CD4-positive, alpha-beta T cell (primary cell): ENCODE data around the gene CCDC121. TPM values are rescaled to one million over a fixed set of nuclear protein-coding genes. Genes with fewer than 3 reads are reported as not detected.
A peak's percentile ranks its signal among the peaks of the same experiment; 100 is the strongest.

ENCODE experiments used
- ATAC-seq: fragments of 200-7000 bp; cut with Tn5 transposase; one replicate; pipeline ENCODE4 v1.10.0; 2022; ENCODE audit warnings: mild to moderate bottlenecking; ENCODE audit not compliant: poor library complexity
- CTCF ChIA-PET: fragments of 350-600 bp; sonication (Branson Sonifier 250); formaldehyde crosslinking; loops from one replicate; lab custom pipeline; 2021; ENCODE audit warnings: antibody characterized with exemption, inconsistent platforms; lab: Charles Lee
- POLR2A ChIA-PET: fragments of 350-600 bp; sonication (Branson Sonifier 250); formaldehyde crosslinking; loops from one replicate; lab custom pipeline; 2021; ENCODE audit warnings: antibody characterized with exemption, inconsistent platforms; lab: Charles Lee
- DNase-seq, 14 experiments: peaks; one replicate each; pipeline ENCODE4 v3.0.0-alpha.2; 2013 to 2020; ENCODE audit warnings: mixed read lengths in 2 of 14
- H3K27ac ChIP-seq, 2 donors: one replicate each; pipeline versions ENCODE4 v1.5.1 to v1.7.0; 2013; ENCODE audit warnings: low read length in 2 of 2, low read depth in 1 of 2, mild to moderate bottlenecking in 1 of 2
- H3K27me3 ChIP-seq, 2 experiments: 1 replicate in 1 of 2; 2 replicates in 1 of 2; pipeline versions ENCODE4 v1.6.1 to v1.7.0; 2013; ENCODE audit warnings: low read length in 2 of 2, control low read depth in 1 of 2, mild to moderate bottlenecking in 1 of 2, moderate library complexity in 1 of 2; ENCODE audit not compliant: insufficient read depth in 2 of 2, control insufficient read depth in 1 of 2
- H3K36me3 ChIP-seq: one replicate; pipeline ENCODE4 v1.6.1; 2013; ENCODE audit warnings: low read length, control low read depth; ENCODE audit not compliant: insufficient read depth
- H3K4me1 ChIP-seq: one replicate; pipeline ENCODE4 v1.6.1; 2013; ENCODE audit warnings: low read length, control low read depth; ENCODE audit not compliant: insufficient read depth
- H3K4me3 ChIP-seq: one replicate; pipeline ENCODE4 v1.5.1; 2013; ENCODE audit warnings: mild to moderate bottlenecking, low read length, moderate library complexity
- H3K9me3 ChIP-seq, 2 experiments: 1 replicate in 1 of 2; 2 replicates in 1 of 2; pipeline versions ENCODE4 v1.6.1 to v1.7.0; 2013; ENCODE audit warnings: low read length in 2 of 2, mild to moderate bottlenecking in 2 of 2, control low read depth in 1 of 2, moderate library complexity in 1 of 2; ENCODE audit not compliant: control insufficient read depth in 1 of 2, insufficient read depth in 1 of 2
- H3K27ac Mint-ChIP-seq: one replicate; pipeline ENCODE4 v1.8.0; 2020; ENCODE audit warnings: mixed read lengths
- H3K27me3 Mint-ChIP-seq: one replicate; pipeline ENCODE4 v1.8.0; 2021; ENCODE audit warnings: mixed read lengths
- H3K36me3 Mint-ChIP-seq: one replicate; pipeline ENCODE4 v1.8.0; 2021; ENCODE audit warnings: low read depth, mixed read lengths
- H3K4me1 Mint-ChIP-seq: one replicate; pipeline ENCODE4 v1.8.0; 2021; ENCODE audit warnings: low read depth, mixed read lengths
- H3K4me3 Mint-ChIP-seq: one replicate; pipeline ENCODE4 v1.8.0; 2020; ENCODE audit warnings: mild to moderate bottlenecking, mixed read lengths
- H3K9me3 Mint-ChIP-seq: one replicate; pipeline ENCODE4 v1.8.0; 2020; ENCODE audit warnings: mixed read lengths
- intact Hi-C, 2 experiments: fragments of 100-400 bp; cut with DNase I in 1 of 2; cut with micrococcal nuclease in 1 of 2; formaldehyde crosslinking; loops; one replicate each; pipeline versions ENCODE4 v1.15.1 to v1.9.0; 2023 to 2025; cut with DNase I, micrococcal nuclease
- total RNA-seq, 174 experiments: library from RNA in 2 of 174; stranded (reverse) in 2 of 174; gene quantifications; one replicate each; pipeline ENCODE4 v1.2.3 and lab custom pipeline; 2021 to 2026
- TF ChIP-seq, protein P1 (sequence below): fragments of 200-600 bp; IDR thresholded peaks from one replicate; pipeline ENCODE4 v1.8.0; 2022; ENCODE audit warnings: antibody characterized with exemption, mild to moderate bottlenecking

Gene CCDC121
- total RNA-seq, 2 experiments from 2014 or later: 0.47 to 0.91 TPM

GRCh38 chr2:27622921-27623384, 5.9 kb downstream of the CCDC121 start:
- no peak overlapping the region for H3K4me3 ChIP-seq
- H3K36me3 ChIP-seq: peaks cover 55% of the 10 kb centered on the region
- TF ChIP-seq, protein P1, sequence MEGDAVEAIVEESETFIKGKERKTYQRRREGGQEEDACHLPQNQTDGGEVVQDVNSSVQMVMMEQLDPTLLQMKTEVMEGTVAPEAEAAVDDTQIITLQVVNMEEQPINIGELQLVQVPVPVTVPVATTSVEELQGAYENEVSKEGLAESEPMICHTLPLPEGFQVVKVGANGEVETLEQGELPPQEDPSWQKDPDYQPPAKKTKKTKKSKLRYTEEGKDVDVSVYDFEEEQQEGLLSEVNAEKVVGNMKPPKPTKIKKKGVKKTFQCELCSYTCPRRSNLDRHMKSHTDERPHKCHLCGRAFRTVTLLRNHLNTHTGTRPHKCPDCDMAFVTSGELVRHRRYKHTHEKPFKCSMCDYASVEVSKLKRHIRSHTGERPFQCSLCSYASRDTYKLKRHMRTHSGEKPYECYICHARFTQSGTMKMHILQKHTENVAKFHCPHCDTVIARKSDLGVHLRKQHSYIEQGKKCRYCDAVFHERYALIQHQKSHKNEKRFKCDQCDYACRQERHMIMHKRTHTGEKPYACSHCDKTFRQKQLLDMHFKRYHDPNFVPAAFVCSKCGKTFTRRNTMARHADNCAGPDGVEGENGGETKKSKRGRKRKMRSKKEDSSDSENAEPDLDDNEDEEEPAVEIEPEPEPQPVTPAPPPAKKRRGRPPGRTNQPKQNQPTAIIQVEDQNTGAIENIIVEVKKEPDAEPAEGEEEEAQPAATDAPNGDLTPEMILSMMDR: no peak
- Mint-ChIP-seq H3K4me1 (no peaks in the 10 kb centered on the region), H3K27ac (peak overlapping the region; percentile 52), H3K4me3 (no peak overlapping the region), H3K36me3 (peaks cover 65% of the 10 kb centered on the region), H3K27me3 (no peaks in the 10 kb centered on the region), H3K9me3 (no peaks in the 10 kb centered on the region)
- intact Hi-C loops: loop anchor here in 1 of 2 experiments (10.0 kb wide), 2 partner anchors 218 to 258 kb away; partner anchors contain the start of gene PPM1G
- POLR2A ChIA-PET: no interaction called here
- no peak for DNase-seq
- CTCF ChIA-PET: interaction anchor here (2.0 kb wide), 1 partner anchor 12 kb away, joined by 6 read pairs; no protein-coding TSS in a partner anchor
- peaks cover under 1% of the 10 kb centered on the region for H3K4me1 ChIP-seq
- H3K27ac ChIP-seq: no peak overlapping the region
- no peaks in the 10 kb centered on the region for H3K27me3 ChIP-seq
- no peaks in the 10 kb centered on the region for H3K9me3 ChIP-seq
- ATAC-seq: no peak

DNA sequence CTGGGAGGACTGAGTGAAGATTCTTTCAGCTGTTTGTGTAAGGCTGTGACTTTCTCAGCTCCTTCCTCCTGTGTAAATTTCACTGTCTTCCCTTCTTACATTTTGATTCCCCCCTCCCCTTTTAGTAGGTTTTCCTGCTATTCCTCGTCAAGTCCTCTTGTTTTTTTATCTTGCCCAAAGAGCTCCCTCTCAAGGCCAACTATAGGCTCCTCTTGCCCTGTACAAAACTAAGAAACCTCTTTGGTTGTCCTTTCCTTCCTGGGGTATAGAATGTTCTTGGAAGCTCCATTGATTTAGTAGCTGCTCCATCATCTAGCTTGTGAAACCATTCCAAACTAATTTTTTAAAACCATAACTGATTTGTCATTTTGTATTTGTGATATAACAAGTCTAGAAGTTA, 7.3 kb downstream of the CCDC121 start:
- no peak overlapping the region for H3K4me3 Mint-ChIP-seq

DNA sequence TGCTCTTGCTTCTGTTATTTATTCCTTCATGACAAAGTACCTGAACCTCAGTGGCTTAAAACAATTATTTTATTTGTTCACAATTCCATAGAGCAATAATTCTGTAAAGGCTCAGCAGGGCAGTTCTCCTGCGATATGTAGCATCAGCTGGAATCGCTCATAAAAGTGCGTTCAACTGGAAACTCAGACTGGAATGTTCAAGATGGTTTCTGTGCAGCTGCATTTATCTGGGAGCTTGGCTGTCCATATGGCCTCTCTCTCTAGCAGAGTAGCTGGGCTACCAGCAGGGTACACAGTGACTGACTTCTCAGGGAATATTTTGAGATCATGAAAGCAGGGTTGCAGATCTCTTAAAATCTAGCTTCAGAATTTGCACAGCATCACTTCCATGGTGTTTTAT, 13.5 kb downstream of the CCDC121 start:
- DNase-seq (no peak), ATAC-seq (no peak)
- no peaks in the 10 kb centered on the region for H3K27me3 Mint-ChIP-seq
- Histone ChIP-seq H3K4me1 (no peaks in the 10 kb centered on the region), H3K27ac (no peak overlapping the region), H3K27me3 (no peaks in the 10 kb centered on the region), H3K4me3 (no peak overlapping the region), H3K9me3 (no peaks in the 10 kb centered on the region), H3K36me3 (peaks cover 85% of the 10 kb centered on the region)
- TF ChIP-seq, protein P1: no peak
- no peak overlapping the region for H3K27ac Mint-ChIP-seq
- intact Hi-C loops: no loop called here
- ChIA-PET POLR2A (no interaction called here), CTCF (interaction anchor here (1.2 kb wide), 1 partner anchor 10 kb away, joined by 3 read pairs; no protein-coding TSS in a partner anchor)
- no peaks in the 10 kb centered on the region for H3K4me1 Mint-ChIP-seq
- H3K36me3 Mint-ChIP-seq: peaks cover 86% of the 10 kb centered on the region
- no peaks in the 10 kb centered on the region for H3K9me3 Mint-ChIP-seq
- H3K4me3 Mint-ChIP-seq: no peak overlapping the region

More for the DNA sequence above, 7.3 kb downstream of the CCDC121 start:
- TF ChIP-seq, protein P1: no peak
- CTCF ChIA-PET: interaction anchor here (2.0 kb wide), 1 partner anchor 11 kb away, joined by 6 read pairs; no protein-coding TSS in a partner anchor
- Mint-ChIP-seq H3K27ac (no peak overlapping the region), H3K4me1 (no peaks in the 10 kb centered on the region), H3K9me3 (no peaks in the 10 kb centered on the region), H3K36me3 (peaks cover 79% of the 10 kb centered on the region), H3K27me3 (no peaks in the 10 kb centered on the region)
- Histone ChIP-seq H3K9me3 (no peaks in the 10 kb centered on the region), H3K4me3 (no peak overlapping the region), H3K27ac (no peak overlapping the region), H3K27me3 (no peaks in the 10 kb centered on the region), H3K4me1 (no peaks in the 10 kb centered on the region), H3K36me3 (peaks cover 70% of the 10 kb centered on the region)
- DNase-seq: no peak
- intact Hi-C loops: loop anchor here in 1 of 2 experiments (10.0 kb wide), 2 partner anchors 217 to 257 kb away; partner anchors contain the start of gene PPM1G
- POLR2A ChIA-PET: interaction anchor here (0.7 kb wide), 1 partner anchor 42 kb away, joined by 3 read pairs; the partner anchor contains the start of gene SUPT7L
- ATAC-seq: no peak
